ENCODE results near the gene CACNG4.

- TF ChIP-seq CTCF (IDR thresholded peaks at IDR 0.05; ENCODE audit: low read depth, low read length, poor library complexity, severe bottlenecking): no peak
- no peak for TF ChIP-seq EZH2phosphoT487 (IDR thresholded peaks at IDR 0.05; ENCODE audit: borderline replicate concordance, low read length)
These were observed 6.8 kb downstream of the CACNG4 start for GRCh38 chr17:66971264-66971663.
